Astrocyte (in vitro differentiated cells and primary cell): Measurements from ENCODE around the gene MAP3K14. TPM values are rescaled to one million over a fixed set of nuclear protein-coding genes. Genes with fewer than 3 reads are reported as not detected.
A peak's percentile ranks its signal among the peaks of the same experiment; 100 is the strongest.

Experiments used
- DNase-seq: peaks from one replicate; pipeline ENCODE4 v3.0.0-alpha.2; 2010; ENCODE audit warnings: low read depth
- FAIRE-seq: peaks from 2 replicates; lab custom pipeline; 2011; peaks lifted over from hg19 to GRCh38; lab: Jason Lieb, UNC
- H2AFZ ChIP-seq: 2 replicates; pipeline ENCODE4 v1.6.0; 2012; ENCODE audit warnings: low read depth, low read length, inconsistent platforms
- H3K27ac ChIP-seq: 2 replicates; pipeline ENCODE4 v1.5.1; 2011; ENCODE audit warnings: low read depth, low read length, inconsistent platforms
- H3K27me3 ChIP-seq: 2 replicates; pipeline ENCODE4 v1.6.0; 2011; ENCODE audit warnings: low read length, inconsistent platforms; ENCODE audit not compliant: insufficient read depth
- H3K36me3 ChIP-seq: 2 replicates; pipeline ENCODE4 v1.5.1; 2011; ENCODE audit warnings: low read length, inconsistent platforms; ENCODE audit not compliant: insufficient read depth
- H3K4me1 ChIP-seq: 2 replicates; pipeline ENCODE4 v1.5.1; 2011; ENCODE audit warnings: low read length, inconsistent platforms; ENCODE audit not compliant: insufficient read depth
- H3K4me2 ChIP-seq: 2 replicates; pipeline ENCODE4 v1.6.0; 2012; ENCODE audit warnings: low read length, inconsistent platforms
- H3K4me3 ChIP-seq: 2 replicates; pipeline ENCODE4 v1.5.1; 2011; ENCODE audit warnings: low read depth, mild to moderate bottlenecking, low read length, inconsistent platforms; ENCODE audit not compliant: insufficient read depth
- H3K79me2 ChIP-seq: 2 replicates; pipeline ENCODE4 v1.6.0; 2012; ENCODE audit warnings: mild to moderate bottlenecking, low read length, inconsistent platforms; ENCODE audit not compliant: insufficient read depth
- H3K9ac ChIP-seq: 2 replicates; pipeline ENCODE4 v1.6.0; 2012; ENCODE audit warnings: mild to moderate bottlenecking, low read length, inconsistent platforms
- H3K9me3 ChIP-seq: 2 replicates; pipeline ENCODE4 v1.5.1; 2012; ENCODE audit warnings: low read depth, mild to moderate bottlenecking, low read length, inconsistent platforms; ENCODE audit not compliant: insufficient read depth
- H4K20me1 ChIP-seq: 2 replicates; pipeline ENCODE4 v1.6.0; 2012; ENCODE audit warnings: low read length, inconsistent platforms; ENCODE audit not compliant: insufficient read depth
- H3K27ac Mint-ChIP-seq: one replicate; pipeline ENCODE4 v1.8.0; 2021; ENCODE audit warnings: mild to moderate bottlenecking, mixed read lengths; ENCODE audit not compliant: unreplicated experiment
- H3K27me3 Mint-ChIP-seq: one replicate; pipeline ENCODE4 v1.8.0; 2021; ENCODE audit warnings: low read depth, mixed read lengths; ENCODE audit not compliant: unreplicated experiment
- H3K36me3 Mint-ChIP-seq: one replicate; pipeline ENCODE4 v1.8.0; 2021; ENCODE audit warnings: low read depth, mixed read lengths; ENCODE audit not compliant: unreplicated experiment
- H3K4me1 Mint-ChIP-seq: one replicate; pipeline ENCODE4 v1.8.0; 2021; ENCODE audit warnings: low read depth, mixed read lengths; ENCODE audit not compliant: unreplicated experiment
- H3K4me3 Mint-ChIP-seq: one replicate; pipeline ENCODE4 v1.8.0; 2021; ENCODE audit warnings: mild to moderate bottlenecking, moderate library complexity, mixed read lengths; ENCODE audit not compliant: unreplicated experiment
- H3K9me3 Mint-ChIP-seq: one replicate; pipeline ENCODE4 v1.8.0; 2021; ENCODE audit warnings: mild to moderate bottlenecking, mixed read lengths; ENCODE audit not compliant: unreplicated experiment
- EZH2 ChIP-seq: IDR thresholded peaks from 2 replicates; pipeline ENCODE4 v1.6.1; 2012; ENCODE audit warnings: mild to moderate bottlenecking, low read length, inconsistent platforms; ENCODE audit not compliant: insufficient read depth
- total RNA-seq: library from RNA; stranded (reverse); gene quantifications from 2 replicates; pipeline ENCODE4 v1.2.1, GENCODE V29; 2021
- TF ChIP-seq, protein P1 (sequence below): IDR thresholded peaks from 2 replicates; pipeline ENCODE4 v1.5.1; 2011; ENCODE audit warnings: low read depth, mild to moderate bottlenecking, inconsistent platforms, low read length, moderate library complexity; ENCODE audit not compliant: insufficient read depth

The MAP3K14 gene
- total RNA-seq, 1 donor from 2014 or later = 10.8 TPM

DNA sequence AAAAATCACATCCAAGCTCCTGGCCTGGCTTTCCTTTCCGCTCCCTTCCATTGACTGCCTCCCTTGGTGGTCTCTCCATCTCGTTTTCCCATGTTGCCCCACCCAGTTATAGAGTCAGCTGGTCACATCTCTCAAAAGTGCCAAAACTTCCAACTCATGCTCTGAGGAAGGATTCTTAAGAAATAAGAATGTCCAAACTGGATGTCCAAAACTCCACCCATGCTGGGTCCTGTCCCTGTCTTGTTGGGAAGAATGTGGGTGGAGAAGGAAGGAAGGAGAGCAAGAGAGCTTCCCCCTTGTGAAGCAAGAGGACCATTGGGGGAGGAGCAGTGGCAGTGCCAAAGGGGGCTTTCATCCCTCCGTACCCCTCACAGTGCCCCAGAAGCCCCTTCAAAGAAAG lies 44.6 kb upstream of the MAP3K14 start:
- Histone ChIP-seq H4K20me1 (no peaks in the 10 kb centered on the region), H3K4me1 (no peaks in the 10 kb centered on the region), H3K4me2 (no peak overlapping the region), H3K27ac (no peak overlapping the region), H3K36me3 (no peaks in the 10 kb centered on the region), H2AFZ (no peak overlapping the region), H3K9me3 (peaks cover 3% of the 10 kb centered on the region), H3K4me3 (no peak overlapping the region), H3K79me2 (no peaks in the 10 kb centered on the region), H3K27me3 (no peaks in the 10 kb centered on the region), H3K9ac (no peak overlapping the region)
- FAIRE-seq (no peak), DNase-seq (no peak)
- peaks cover 16% of the 10 kb centered on the region for H3K9me3 Mint-ChIP-seq
- peaks cover 4% of the 10 kb centered on the region for H3K27me3 Mint-ChIP-seq
- no peaks in the 10 kb centered on the region for H3K36me3 Mint-ChIP-seq
- H3K27ac Mint-ChIP-seq = no peak overlapping the region
- H3K4me1 Mint-ChIP-seq = peaks cover 4% of the 10 kb centered on the region
- H3K4me3 Mint-ChIP-seq = no peak overlapping the region
- TF ChIP-seq EZH2 = no peak
- TF ChIP-seq, protein P1, sequence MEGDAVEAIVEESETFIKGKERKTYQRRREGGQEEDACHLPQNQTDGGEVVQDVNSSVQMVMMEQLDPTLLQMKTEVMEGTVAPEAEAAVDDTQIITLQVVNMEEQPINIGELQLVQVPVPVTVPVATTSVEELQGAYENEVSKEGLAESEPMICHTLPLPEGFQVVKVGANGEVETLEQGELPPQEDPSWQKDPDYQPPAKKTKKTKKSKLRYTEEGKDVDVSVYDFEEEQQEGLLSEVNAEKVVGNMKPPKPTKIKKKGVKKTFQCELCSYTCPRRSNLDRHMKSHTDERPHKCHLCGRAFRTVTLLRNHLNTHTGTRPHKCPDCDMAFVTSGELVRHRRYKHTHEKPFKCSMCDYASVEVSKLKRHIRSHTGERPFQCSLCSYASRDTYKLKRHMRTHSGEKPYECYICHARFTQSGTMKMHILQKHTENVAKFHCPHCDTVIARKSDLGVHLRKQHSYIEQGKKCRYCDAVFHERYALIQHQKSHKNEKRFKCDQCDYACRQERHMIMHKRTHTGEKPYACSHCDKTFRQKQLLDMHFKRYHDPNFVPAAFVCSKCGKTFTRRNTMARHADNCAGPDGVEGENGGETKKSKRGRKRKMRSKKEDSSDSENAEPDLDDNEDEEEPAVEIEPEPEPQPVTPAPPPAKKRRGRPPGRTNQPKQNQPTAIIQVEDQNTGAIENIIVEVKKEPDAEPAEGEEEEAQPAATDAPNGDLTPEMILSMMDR = no peak

DNA sequence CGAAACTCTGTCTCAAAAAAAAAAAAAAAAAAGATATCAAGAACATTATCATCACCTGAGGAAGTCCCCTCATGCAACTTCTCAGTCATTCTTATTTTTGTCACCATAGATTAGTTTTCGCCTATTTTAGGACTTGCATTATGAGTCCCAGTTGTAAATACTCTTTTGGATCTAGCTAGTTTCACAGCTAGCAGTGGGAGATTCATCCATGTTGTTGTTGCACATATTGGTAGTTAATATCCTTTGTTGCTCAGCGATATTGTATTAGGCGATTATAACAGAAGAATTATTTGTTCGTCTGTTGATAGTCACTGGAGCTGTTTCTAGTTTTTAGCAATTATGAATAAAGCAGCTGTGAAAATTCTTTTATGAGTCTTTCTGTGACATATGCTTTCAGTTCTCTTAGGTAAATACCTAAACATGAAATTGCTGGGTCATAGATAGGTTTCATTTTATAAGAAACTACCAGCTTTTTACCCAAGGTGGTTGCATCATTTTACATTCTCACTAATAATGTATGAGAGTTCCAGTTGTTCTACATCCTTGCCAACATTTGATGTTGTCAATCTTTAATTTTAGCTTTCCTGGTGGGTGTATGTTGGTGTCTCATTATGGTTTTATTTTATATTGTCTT lies 40.7 kb upstream of the MAP3K14 start:
- no peak overlapping the region for H3K9ac ChIP-seq
- no peak for DNase-seq
- peaks cover 2% of the 10 kb centered on the region for H3K36me3 Mint-ChIP-seq
- H4K20me1 ChIP-seq = no peaks in the 10 kb centered on the region
- no peaks in the 10 kb centered on the region for H3K36me3 ChIP-seq
- no peak for FAIRE-seq
- no peak overlapping the region for H3K27ac Mint-ChIP-seq
- H3K9me3 ChIP-seq = peaks cover 3% of the 10 kb centered on the region
- H3K27me3 ChIP-seq = no peaks in the 10 kb centered on the region
- peaks cover 9% of the 10 kb centered on the region for H3K27me3 Mint-ChIP-seq
- H3K79me2 ChIP-seq = no peaks in the 10 kb centered on the region
- H3K27ac ChIP-seq = no peak overlapping the region
- H2AFZ ChIP-seq = no peak overlapping the region
- H3K4me2 ChIP-seq = no peak overlapping the region
- H3K4me1 ChIP-seq = peaks cover 3% of the 10 kb centered on the region
- no peak overlapping the region for H3K4me3 ChIP-seq
- H3K9me3 Mint-ChIP-seq = peaks cover 10% of the 10 kb centered on the region
- TF ChIP-seq, protein P1 = no peak
- no peak for TF ChIP-seq EZH2
- peaks cover 2% of the 10 kb centered on the region for H3K4me1 Mint-ChIP-seq
- H3K4me3 Mint-ChIP-seq = no peak overlapping the region

DNA sequence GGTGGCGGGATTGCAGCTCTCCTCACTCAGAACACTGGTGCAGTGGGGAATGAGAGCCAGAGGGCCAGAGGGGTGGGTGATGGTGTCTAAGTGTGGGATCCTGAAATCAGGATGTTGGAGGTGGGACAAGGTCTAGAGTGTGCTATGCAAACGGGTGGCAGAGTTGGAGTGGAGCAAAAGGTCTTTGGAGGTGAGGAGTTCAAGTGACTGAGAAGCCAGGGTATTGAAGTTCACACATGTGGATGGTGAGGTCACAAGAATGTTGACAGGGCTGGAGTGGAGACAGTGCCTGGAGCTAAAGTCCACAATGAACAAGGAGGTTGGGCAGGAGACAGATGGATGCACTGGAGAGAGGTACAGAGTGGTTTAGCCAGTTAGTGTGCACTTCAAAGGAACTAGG lies 38.3 kb upstream of the MAP3K14 start:
- Histone ChIP-seq H3K4me2 (no peak overlapping the region), H3K4me1 (peaks cover 3% of the 10 kb centered on the region), H3K9me3 (peaks cover 6% of the 10 kb centered on the region), H3K9ac (no peak overlapping the region), H2AFZ (peak overlapping the region; percentile 5), H3K79me2 (no peaks in the 10 kb centered on the region), H3K36me3 (no peaks in the 10 kb centered on the region), H4K20me1 (no peaks in the 10 kb centered on the region), H3K27me3 (no peaks in the 10 kb centered on the region), H3K27ac (no peak overlapping the region), H3K4me3 (no peak overlapping the region)
- TF ChIP-seq, protein P1 = no peak
- no peak for TF ChIP-seq EZH2
- FAIRE-seq = no peak
- H3K27ac Mint-ChIP-seq = no peak overlapping the region
- H3K4me1 Mint-ChIP-seq = peaks cover 2% of the 10 kb centered on the region
- DNase-seq = no peak
- peaks cover 15% of the 10 kb centered on the region for H3K9me3 Mint-ChIP-seq
- H3K4me3 Mint-ChIP-seq = no peak overlapping the region
- H3K36me3 Mint-ChIP-seq = peaks cover 4% of the 10 kb centered on the region
- H3K27me3 Mint-ChIP-seq = peaks cover 6% of the 10 kb centered on the region
